ENCODE data around the gene ACOT11. TPM values are rescaled to one million over a fixed set of nuclear protein-coding genes. Genes with fewer than 3 reads are reported as not detected.

The ACOT11 gene
- total and polyA plus RNA-seq, 4 experiments from 2014 or later: 0.64 to 1.00 TPM; not detected in 2

DNA sequence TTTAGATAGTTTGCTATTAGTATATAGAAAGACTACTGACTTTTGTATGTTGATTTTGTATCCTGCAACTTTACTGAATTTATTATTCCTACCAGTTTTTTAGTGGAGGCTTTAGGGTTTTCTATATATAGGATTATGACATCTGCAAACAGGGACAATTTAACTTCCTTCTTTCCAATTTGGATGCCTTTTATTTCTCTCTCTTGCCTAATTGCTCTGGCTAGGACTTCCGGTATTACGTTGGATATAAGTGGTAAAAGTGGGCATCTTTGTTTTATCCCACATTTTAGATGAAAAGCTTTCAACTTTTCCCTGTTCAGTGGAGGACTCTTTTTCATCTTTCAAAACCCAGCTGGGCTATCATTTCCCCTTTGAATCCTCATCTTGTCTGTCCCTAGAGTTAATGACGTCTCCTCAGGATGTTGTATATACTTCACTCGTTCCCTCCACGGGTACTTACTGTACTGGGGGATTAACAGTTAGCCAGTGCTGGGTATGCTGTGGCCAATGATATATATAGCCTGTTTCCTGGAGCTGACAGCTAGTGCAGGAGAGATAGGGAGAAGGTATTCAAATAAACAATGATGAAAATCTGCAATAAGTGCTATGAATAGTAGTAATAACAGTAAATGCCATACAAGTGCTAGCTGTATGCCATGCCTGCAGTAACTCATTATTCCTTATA is 9.8 kb downstream of the ACOT11 start:
- Mint-ChIP-seq H3K4me1 (no peaks in the 10 kb centered on the region), H3K27me3 (peaks cover 0 to 1% of the 10 kb centered on the region in 2 donors), H3K27ac (no peak overlapping the region), H3K36me3 (peaks cover 0 to 3% of the 10 kb centered on the region in 2 donors), H3K4me3 (no peak overlapping the region), H3K9me3 (peaks cover 0 to 7% (median 1%) of the 10 kb centered on the region in 8 donors)
- no peak overlapping the region for H3K27ac ChIP-seq (ENCODE audit: low read depth, low read length)
- ChIA-PET CTCF (ENCODE audit: partially characterized antibody) (no interaction called here), POLR2A (ENCODE audit: partially characterized antibody) (no interaction called here)
- no peaks in the 10 kb centered on the region for H3K4me1 ChIP-seq (ENCODE audit: insufficient read depth, low read length)
- H3K4me3 ChIP-seq (ENCODE audit: low read length in 2 of 2): no peak overlapping the region
- no peaks in the 10 kb centered on the region for H3K36me3 ChIP-seq (ENCODE audit: insufficient read depth, low read length)
- no peaks in the 10 kb centered on the region for H3K9me3 ChIP-seq (ENCODE audit: control insufficient read depth in 1 of 2, low read length in 2 of 2)
- DNase-seq: no peak
- intact Hi-C loops (cut with micrococcal nuclease): no loop called here
- H3K27me3 ChIP-seq (ENCODE audit: insufficient read depth, low read length): no peaks in the 10 kb centered on the region

GRCh38 chr1:54558434-54559030 is 10.5 kb downstream of the ACOT11 start:
- H3K36me3 Mint-ChIP-seq: peaks cover 0 to 3% of the 10 kb centered on the region in 2 donors
- intact Hi-C loops (cut with micrococcal nuclease): no loop called here
- H3K4me3 ChIP-seq (ENCODE audit: low read length in 2 of 2): no peak overlapping the region
- CTCF ChIA-PET (ENCODE audit: partially characterized antibody): no interaction called here
- H3K4me1 Mint-ChIP-seq: no peaks in the 10 kb centered on the region
- peaks cover 0 to 7% (median 1%) of the 10 kb centered on the region in 8 donors for H3K9me3 Mint-ChIP-seq
- no peaks in the 10 kb centered on the region for H3K9me3 ChIP-seq (ENCODE audit: control insufficient read depth in 1 of 2, low read length in 2 of 2)
- H3K27ac Mint-ChIP-seq: no peak overlapping the region
- no peaks in the 10 kb centered on the region for H3K27me3 ChIP-seq (ENCODE audit: insufficient read depth, low read length)
- no peaks in the 10 kb centered on the region for H3K36me3 ChIP-seq (ENCODE audit: insufficient read depth, low read length)
- no peak overlapping the region for H3K27ac ChIP-seq (ENCODE audit: low read depth, low read length)
- POLR2A ChIA-PET (ENCODE audit: partially characterized antibody): no interaction called here
- DNase-seq: no peak
- peaks cover 0 to 1% of the 10 kb centered on the region in 2 donors for H3K27me3 Mint-ChIP-seq
- H3K4me3 Mint-ChIP-seq: no peak overlapping the region
- H3K4me1 ChIP-seq (ENCODE audit: insufficient read depth, low read length): no peaks in the 10 kb centered on the region

DNA sequence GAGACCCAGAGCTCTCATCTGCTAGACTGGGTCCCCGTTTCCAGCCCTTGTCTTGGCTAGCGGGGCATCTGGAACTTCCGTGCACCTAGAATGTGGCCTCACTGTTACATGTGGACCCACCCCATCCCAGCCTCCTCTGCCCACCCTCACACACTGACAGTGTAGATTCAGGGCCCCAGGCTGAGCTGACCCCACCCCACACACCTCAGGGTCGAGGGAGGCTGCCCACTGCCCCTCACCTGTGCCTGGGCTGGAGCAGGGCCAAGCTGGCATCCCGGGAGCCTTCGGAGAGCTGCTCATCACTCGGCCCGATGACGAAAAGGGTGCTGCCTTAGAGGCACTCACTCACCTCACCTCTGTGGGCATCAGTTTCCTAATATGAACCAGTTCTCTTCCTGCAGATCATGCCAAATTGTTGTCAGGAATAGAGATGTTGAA is 11.1 kb downstream of the ACOT11 start:
- H3K27ac Mint-ChIP-seq: no peak overlapping the region
- H3K4me3 ChIP-seq (ENCODE audit: low read length in 2 of 2): no peak overlapping the region
- no peaks in the 10 kb centered on the region for H3K9me3 ChIP-seq (ENCODE audit: control insufficient read depth in 1 of 2, low read length in 2 of 2)
- CTCF ChIA-PET (ENCODE audit: partially characterized antibody): no interaction called here
- H3K9me3 Mint-ChIP-seq: peaks cover 0 to 7% (median 1%) of the 10 kb centered on the region in 8 donors
- H3K27ac ChIP-seq (ENCODE audit: low read depth, low read length): no peak overlapping the region
- intact Hi-C loops (cut with micrococcal nuclease): no loop called here
- H3K36me3 ChIP-seq (ENCODE audit: insufficient read depth, low read length): no peaks in the 10 kb centered on the region
- H3K4me1 Mint-ChIP-seq: peaks cover 0 to under 1% (median under 1%) of the 10 kb centered on the region in 4 donors
- POLR2A ChIA-PET (ENCODE audit: partially characterized antibody): no interaction called here
- H3K4me3 Mint-ChIP-seq: no peak overlapping the region
- H3K27me3 Mint-ChIP-seq: peaks cover 0 to 1% of the 10 kb centered on the region in 2 donors
- DNase-seq: no peak
- no peaks in the 10 kb centered on the region for H3K27me3 ChIP-seq (ENCODE audit: insufficient read depth, low read length)
- H3K4me1 ChIP-seq (ENCODE audit: insufficient read depth, low read length): no peaks in the 10 kb centered on the region
- H3K36me3 Mint-ChIP-seq: peaks cover 0 to 3% of the 10 kb centered on the region in 2 donors

GRCh38 chr1:54559771-54560231 is 11.8 kb downstream of the ACOT11 start:
- POLR2A ChIA-PET (ENCODE audit: partially characterized antibody): no interaction called here
- Histone ChIP-seq H3K27me3 (ENCODE audit: insufficient read depth, low read length) (no peaks in the 10 kb centered on the region), H3K36me3 (ENCODE audit: insufficient read depth, low read length) (no peaks in the 10 kb centered on the region), H3K4me3 (ENCODE audit: low read length in 2 of 2) (no peak overlapping the region), H3K4me1 (ENCODE audit: insufficient read depth, low read length) (no peaks in the 10 kb centered on the region), H3K27ac (ENCODE audit: low read depth, low read length) (no peak overlapping the region), H3K9me3 (ENCODE audit: control insufficient read depth in 1 of 2, low read length in 2 of 2) (no peaks in the 10 kb centered on the region)
- Mint-ChIP-seq H3K4me3 (no peak overlapping the region), H3K27ac (no peak overlapping the region), H3K9me3 (peaks cover 0 to 7% (median 1%) of the 10 kb centered on the region in 8 donors), H3K4me1 (peaks cover 3 to 6% (median 5%) of the 10 kb centered on the region in 4 donors), H3K36me3 (peaks cover 0 to 3% of the 10 kb centered on the region in 2 donors), H3K27me3 (peaks cover 0 to 1% of the 10 kb centered on the region in 2 donors)
- no peak for DNase-seq
- CTCF ChIA-PET (ENCODE audit: partially characterized antibody): no interaction called here
- intact Hi-C loops (cut with micrococcal nuclease): no loop called here

GRCh38 chr1:54564312-54565112 is 16.5 kb downstream of the ACOT11 start:
- intact Hi-C loops (cut with micrococcal nuclease): no loop called here
- DNase-seq: no peak
- Mint-ChIP-seq H3K4me3 (no peak overlapping the region), H3K27ac (no peak overlapping the region), H3K9me3 (no peaks in the 10 kb centered on the region), H3K36me3 (no peaks in the 10 kb centered on the region), H3K4me1 (peaks cover 3 to 6% (median 5%) of the 10 kb centered on the region in 4 donors), H3K27me3 (peaks cover 0 to 1% of the 10 kb centered on the region in 2 donors)
- ChIA-PET POLR2A (ENCODE audit: partially characterized antibody) (no interaction called here), CTCF (ENCODE audit: partially characterized antibody) (interaction anchor here (0.6 kb wide), 1 partner anchor 28 kb away, joined by 3 read pairs; no protein-coding TSS in a partner anchor)
- Histone ChIP-seq H3K27me3 (ENCODE audit: insufficient read depth, low read length) (no peaks in the 10 kb centered on the region), H3K27ac (ENCODE audit: low read depth, low read length) (no peak overlapping the region), H3K4me1 (ENCODE audit: insufficient read depth, low read length) (no peaks in the 10 kb centered on the region), H3K9me3 (ENCODE audit: control insufficient read depth in 1 of 2, low read length in 2 of 2) (no peaks in the 10 kb centered on the region), H3K36me3 (ENCODE audit: insufficient read depth, low read length) (no peaks in the 10 kb centered on the region), H3K4me3 (ENCODE audit: low read length in 2 of 2) (no peak overlapping the region)

GRCh38 chr1:54565113-54565501 is 17.1 kb downstream of the ACOT11 start:
- Histone ChIP-seq H3K9me3 (ENCODE audit: control insufficient read depth in 1 of 2, low read length in 2 of 2) (no peaks in the 10 kb centered on the region), H3K36me3 (ENCODE audit: insufficient read depth, low read length) (no peaks in the 10 kb centered on the region), H3K4me3 (ENCODE audit: low read length in 2 of 2) (no peak overlapping the region), H3K27me3 (ENCODE audit: insufficient read depth, low read length) (no peaks in the 10 kb centered on the region), H3K4me1 (ENCODE audit: insufficient read depth, low read length) (no peaks in the 10 kb centered on the region), H3K27ac (ENCODE audit: low read depth, low read length) (no peak overlapping the region)
- POLR2A ChIA-PET (ENCODE audit: partially characterized antibody): no interaction called here
- DNase-seq: no peak
- H3K4me1 Mint-ChIP-seq: peaks cover 3 to 6% (median 5%) of the 10 kb centered on the region in 4 donors
- no peak overlapping the region for H3K27ac Mint-ChIP-seq
- intact Hi-C loops (cut with micrococcal nuclease): no loop called here
- peaks cover 0 to 1% of the 10 kb centered on the region in 2 donors for H3K27me3 Mint-ChIP-seq
- H3K4me3 Mint-ChIP-seq: no peak overlapping the region
- CTCF ChIA-PET (ENCODE audit: partially characterized antibody): no interaction called here
- no peaks in the 10 kb centered on the region for H3K36me3 Mint-ChIP-seq
- no peaks in the 10 kb centered on the region for H3K9me3 Mint-ChIP-seq

DNA sequence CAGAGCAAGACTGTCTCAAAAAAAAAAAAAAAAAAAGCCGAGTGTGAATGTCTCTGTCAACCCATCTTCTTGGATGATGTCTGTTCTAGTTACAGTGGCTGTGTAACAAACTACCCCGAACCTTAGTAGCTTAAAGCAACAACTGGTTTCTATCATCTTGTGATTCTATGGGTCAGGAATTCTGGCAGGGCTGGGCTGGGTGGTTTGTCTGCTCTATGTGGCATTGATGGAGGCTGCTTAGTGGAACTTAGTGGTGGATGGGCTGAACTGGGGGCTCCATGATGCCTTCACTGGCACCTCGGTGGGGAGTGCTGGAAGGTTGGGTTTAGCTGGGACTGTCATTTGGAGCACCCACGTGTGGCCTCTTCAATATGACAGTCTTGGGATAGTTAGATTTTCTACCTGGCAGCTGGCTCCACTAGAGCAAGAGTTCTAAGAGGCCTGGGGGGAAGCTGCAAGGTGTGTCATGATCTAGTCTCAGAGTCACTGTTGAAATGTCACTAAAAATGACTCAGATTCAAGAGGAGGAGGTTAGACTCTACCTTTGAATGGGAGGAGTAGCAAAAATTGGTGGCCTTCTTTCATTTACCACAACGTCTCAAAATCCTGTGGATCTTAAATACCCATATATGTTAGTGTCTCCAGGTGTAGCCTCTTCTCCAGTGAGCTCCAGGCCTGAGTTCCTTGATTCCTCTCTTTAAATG is 18.6 kb downstream of the ACOT11 start:
- no peaks in the 10 kb centered on the region for H3K36me3 ChIP-seq (ENCODE audit: insufficient read depth, low read length)
- no peaks in the 10 kb centered on the region for H3K9me3 Mint-ChIP-seq
- DNase-seq: no peak
- no peaks in the 10 kb centered on the region for H3K9me3 ChIP-seq (ENCODE audit: control insufficient read depth in 1 of 2, low read length in 2 of 2)
- peaks cover 3 to 6% (median 5%) of the 10 kb centered on the region in 4 donors for H3K4me1 Mint-ChIP-seq
- H3K27ac Mint-ChIP-seq: peak overlapping the region in 4 of 7 donors; percentile 13 to 45 (median 30)
- intact Hi-C loops (cut with micrococcal nuclease): no loop called here
- no peak overlapping the region for H3K27ac ChIP-seq (ENCODE audit: low read depth, low read length)
- no peak overlapping the region for H3K4me3 ChIP-seq (ENCODE audit: low read length in 2 of 2)
- H3K36me3 Mint-ChIP-seq: no peaks in the 10 kb centered on the region
- no peaks in the 10 kb centered on the region for H3K27me3 ChIP-seq (ENCODE audit: insufficient read depth, low read length)
- POLR2A ChIA-PET (ENCODE audit: partially characterized antibody): no interaction called here
- no peak overlapping the region for H3K4me3 Mint-ChIP-seq
- CTCF ChIA-PET (ENCODE audit: partially characterized antibody): no interaction called here
- no peaks in the 10 kb centered on the region for H3K27me3 Mint-ChIP-seq
- no peaks in the 10 kb centered on the region for H3K4me1 ChIP-seq (ENCODE audit: insufficient read depth, low read length)

Data from CD4-positive, alpha-beta memory T cell (primary cell).